T-helper 1 cell treated with Interleukin-12 subunit alpha and Interleukin-12 subunit beta and Interleukin-4 antibody, amounts not matched to agents 30 μg/mL and 1 μg/mL, for 36 hours (primary cell): ENCODE measurements around the gene RBM8A.
A peak's percentile ranks its signal among the peaks of the same experiment; 100 is the strongest.

Experiments used
- H3K27ac Mint-ChIP-seq: one replicate; pipeline ENCODE4 v1.8.0; 2021; ENCODE audit warnings: mild to moderate bottlenecking, mixed read lengths
- H3K27me3 Mint-ChIP-seq: one replicate; pipeline ENCODE4 v1.8.0; 2021; ENCODE audit warnings: low read depth, mixed read lengths
- H3K36me3 Mint-ChIP-seq: one replicate; pipeline ENCODE4 v1.8.0; 2021; ENCODE audit warnings: low read depth, mixed read lengths
- H3K4me1 Mint-ChIP-seq: one replicate; pipeline ENCODE4 v1.8.0; 2021; ENCODE audit warnings: low read depth, mixed read lengths
- H3K4me3 Mint-ChIP-seq: one replicate; pipeline ENCODE4 v1.8.0; 2021; ENCODE audit warnings: mild to moderate bottlenecking, moderate library complexity, mixed read lengths
- H3K9me3 Mint-ChIP-seq: one replicate; pipeline ENCODE4 v1.8.0; 2021; ENCODE audit warnings: mixed read lengths

The RBM8A gene

GRCh38 chr1:145916745-145917144 lies 10.5 kb downstream of the RBM8A start:
- Mint-ChIP-seq H3K36me3 (peaks cover 42% of the 10 kb centered on the region), H3K27ac (peak overlapping the region; percentile 56), H3K4me1 (peaks cover 33% of the 10 kb centered on the region), H3K9me3 (no peaks in the 10 kb centered on the region), H3K27me3 (no peaks in the 10 kb centered on the region), H3K4me3 (peak overlapping the region; percentile 83)

- H3K27ac Mint-ChIP-seq: no peak overlapping the region
- H3K36me3 Mint-ChIP-seq: peaks cover 38% of the 10 kb centered on the region
- no peaks in the 10 kb centered on the region for H3K27me3 Mint-ChIP-seq
- H3K9me3 Mint-ChIP-seq: no peaks in the 10 kb centered on the region
- no peak overlapping the region for H3K4me3 Mint-ChIP-seq
- H3K4me1 Mint-ChIP-seq: peaks cover 19% of the 10 kb centered on the region
Observed at GRCh38 chr1:145912128-145912641, 15.1 kb downstream of the RBM8A start.

- H3K27ac Mint-ChIP-seq: no peak overlapping the region
- H3K36me3 Mint-ChIP-seq: peaks cover 17% of the 10 kb centered on the region
- H3K4me3 Mint-ChIP-seq: no peak overlapping the region
- H3K4me1 Mint-ChIP-seq: peaks cover 8% of the 10 kb centered on the region
- H3K27me3 Mint-ChIP-seq: no peaks in the 10 kb centered on the region
- H3K9me3 Mint-ChIP-seq: no peaks in the 10 kb centered on the region
Observed at GRCh38 chr1:145908653-145909052, 18.6 kb downstream of the RBM8A start.

- H3K27ac Mint-ChIP-seq: no peak overlapping the region
- H3K4me1 Mint-ChIP-seq: peaks cover 5% of the 10 kb centered on the region
- no peak overlapping the region for H3K4me3 Mint-ChIP-seq
- no peaks in the 10 kb centered on the region for H3K9me3 Mint-ChIP-seq
- no peaks in the 10 kb centered on the region for H3K27me3 Mint-ChIP-seq
- peaks cover 10% of the 10 kb centered on the region for H3K36me3 Mint-ChIP-seq
Observed at GRCh38 chr1:145906954-145907753, 20.1 kb downstream of the RBM8A start.

- Mint-ChIP-seq H3K36me3 (no peaks in the 10 kb centered on the region), H3K27ac (no peak overlapping the region), H3K9me3 (no peaks in the 10 kb centered on the region), H3K4me3 (no peak overlapping the region), H3K27me3 (no peaks in the 10 kb centered on the region), H3K4me1 (no peaks in the 10 kb centered on the region)
Observed at GRCh38 chr1:145901312-145902021, 25.8 kb downstream of the RBM8A start.

- H3K4me1 Mint-ChIP-seq: no peaks in the 10 kb centered on the region
- no peaks in the 10 kb centered on the region for H3K27me3 Mint-ChIP-seq
- H3K27ac Mint-ChIP-seq: no peak overlapping the region
- no peaks in the 10 kb centered on the region for H3K36me3 Mint-ChIP-seq
- no peaks in the 10 kb centered on the region for H3K9me3 Mint-ChIP-seq
- no peak overlapping the region for H3K4me3 Mint-ChIP-seq
Observed at GRCh38 chr1:145898756-145899155, 28.5 kb downstream of the RBM8A start.

- no peaks in the 10 kb centered on the region for H3K4me1 Mint-ChIP-seq
- no peak overlapping the region for H3K27ac Mint-ChIP-seq
- no peaks in the 10 kb centered on the region for H3K36me3 Mint-ChIP-seq
- H3K27me3 Mint-ChIP-seq: no peaks in the 10 kb centered on the region
- no peaks in the 10 kb centered on the region for H3K9me3 Mint-ChIP-seq
- no peak overlapping the region for H3K4me3 Mint-ChIP-seq
Observed at GRCh38 chr1:145897969-145898368, 29.3 kb downstream of the RBM8A start.

GRCh38 chr1:145895471-145895870 lies 31.8 kb downstream of the RBM8A start:
- Mint-ChIP-seq H3K4me3 (no peak overlapping the region), H3K4me1 (peaks cover 2% of the 10 kb centered on the region), H3K27me3 (no peaks in the 10 kb centered on the region), H3K36me3 (no peaks in the 10 kb centered on the region), H3K9me3 (no peaks in the 10 kb centered on the region), H3K27ac (no peak overlapping the region)

GRCh38 chr1:145893306-145894055 lies 33.8 kb downstream of the RBM8A start:
- Mint-ChIP-seq H3K4me1 (peaks cover 2% of the 10 kb centered on the region), H3K27ac (no peak overlapping the region), H3K36me3 (no peaks in the 10 kb centered on the region), H3K9me3 (no peaks in the 10 kb centered on the region), H3K27me3 (no peaks in the 10 kb centered on the region), H3K4me3 (no peak overlapping the region)

GRCh38 chr1:145892486-145893087 lies 34.7 kb downstream of the RBM8A start:
- no peak overlapping the region for H3K27ac Mint-ChIP-seq

GRCh38 chr1:145891587-145892485 lies 35.4 kb downstream of the RBM8A start:
- Mint-ChIP-seq H3K27me3 (no peaks in the 10 kb centered on the region), H3K4me1 (peaks cover 3% of the 10 kb centered on the region), H3K4me3 (no peak overlapping the region)

More at GRCh38 chr1:145892486-145893087, 34.7 kb downstream of the RBM8A start:
- Mint-ChIP-seq H3K4me1 (peaks cover 2% of the 10 kb centered on the region), H3K27me3 (no peaks in the 10 kb centered on the region), H3K9me3 (no peaks in the 10 kb centered on the region), H3K4me3 (no peak overlapping the region), H3K36me3 (no peaks in the 10 kb centered on the region)

GRCh38 chr1:145891143-145891542 lies 36.1 kb downstream of the RBM8A start:
- no peaks in the 10 kb centered on the region for H3K9me3 Mint-ChIP-seq
- H3K4me1 Mint-ChIP-seq: peaks cover 4% of the 10 kb centered on the region
- no peak overlapping the region for H3K27ac Mint-ChIP-seq
- H3K4me3 Mint-ChIP-seq: no peak overlapping the region
- no peaks in the 10 kb centered on the region for H3K27me3 Mint-ChIP-seq
- H3K36me3 Mint-ChIP-seq: no peaks in the 10 kb centered on the region

More at GRCh38 chr1:145891587-145892485, 35.4 kb downstream of the RBM8A start:
- no peaks in the 10 kb centered on the region for H3K36me3 Mint-ChIP-seq
- H3K9me3 Mint-ChIP-seq: no peaks in the 10 kb centered on the region
- no peak overlapping the region for H3K27ac Mint-ChIP-seq

GRCh38 chr1:145889722-145890121 lies 37.6 kb downstream of the RBM8A start:
- Mint-ChIP-seq H3K9me3 (no peaks in the 10 kb centered on the region), H3K27ac (no peak overlapping the region), H3K4me1 (peaks cover 12% of the 10 kb centered on the region), H3K27me3 (peaks cover 8% of the 10 kb centered on the region), H3K4me3 (no peak overlapping the region), H3K36me3 (no peaks in the 10 kb centered on the region)
